Measurements from ENCODE around the gene HDAC4. TPM values are rescaled to one million over a fixed set of nuclear protein-coding genes. Genes with fewer than 3 reads are reported as not detected.

Gene HDAC4
- total RNA-seq, 1 experiment from 2014 or later, result 32.0 TPM

DNA sequence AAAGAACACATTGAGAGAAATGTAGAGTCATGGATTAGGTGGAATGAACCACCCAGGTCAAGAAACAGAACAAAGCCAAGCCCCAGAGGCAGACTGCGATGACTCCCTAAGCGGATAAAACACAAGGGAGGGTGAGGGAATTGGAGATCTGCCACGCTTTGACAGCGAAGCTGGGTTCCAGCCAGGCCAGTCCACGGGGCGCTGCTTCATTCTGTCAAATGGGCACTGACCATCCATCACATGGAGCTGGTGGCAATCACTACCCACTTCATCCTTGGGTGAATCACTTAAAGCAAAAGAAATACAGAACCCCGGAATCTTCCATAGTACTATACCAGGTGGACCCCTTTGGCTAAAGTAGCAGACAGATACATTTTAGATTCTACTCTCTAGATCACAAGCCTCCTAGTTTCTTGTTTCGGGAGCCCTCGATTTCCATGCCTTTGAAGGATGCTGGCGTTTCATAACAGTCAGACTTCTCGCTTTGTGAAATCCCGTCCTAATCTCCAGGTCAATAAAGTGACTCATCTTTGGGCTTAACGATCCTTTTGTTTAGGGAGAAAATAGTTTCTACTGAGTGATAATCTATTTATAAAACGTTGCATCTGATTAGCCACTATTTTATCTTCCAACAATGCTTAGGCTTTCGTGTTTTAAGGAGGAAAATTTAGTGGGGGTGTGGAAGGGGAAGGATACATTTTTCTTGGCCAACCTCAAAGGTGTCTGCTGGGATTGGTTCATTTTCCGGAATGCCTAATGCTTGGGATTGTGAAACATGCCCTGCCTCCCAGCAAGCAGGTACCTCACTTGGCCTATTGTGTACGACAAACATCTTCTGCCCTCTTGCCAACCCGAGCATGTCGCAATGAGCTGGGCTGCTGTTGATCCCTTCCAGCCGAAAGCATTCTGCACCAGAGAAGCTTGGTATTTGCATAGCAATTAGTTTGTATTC lies 44.1 kb upstream of the HDAC4 start:
- Histone ChIP-seq H3K79me1 (ENCODE audit: insufficient read depth, low read depth, low read length, poor library complexity, severe bottlenecking) (no peaks in the 10 kb centered on the region), H3K9me3 (ENCODE audit: control insufficient read depth, low read depth, low read length) (no peaks in the 10 kb centered on the region), H3K4me1 (ENCODE audit: insufficient read depth, low read length) (no peaks in the 10 kb centered on the region), H3K56ac (ENCODE audit: insufficient read length, low read depth, low read length) (no peak overlapping the region), H4K8ac (replicated peaks; ENCODE audit: insufficient read length, low read depth, low read length) (no peak overlapping the region), H4K20me1 (ENCODE audit: control insufficient read depth, insufficient read depth, insufficient read length) (no peaks in the 10 kb centered on the region), H3K4ac (ENCODE audit: low read depth, low read length) (no peak overlapping the region), H2AK5ac (ENCODE audit: insufficient read length, low read length) (no peak overlapping the region), H2BK15ac (ENCODE audit: low read depth, low read length) (no peak overlapping the region), H3K23me2 (ENCODE audit: insufficient read length, low read depth, low read length, poor library complexity, severe bottlenecking) (no peaks in the 10 kb centered on the region), H3K14ac (ENCODE audit: insufficient read depth, low read length) (no peak overlapping the region), H3T11ph (ENCODE audit: low read length) (no peak overlapping the region), H4K5ac (ENCODE audit: insufficient read length, low read depth, low read length) (no peak overlapping the region), H2BK20ac (ENCODE audit: low read depth, low read length, poor library complexity, severe bottlenecking) (no peak overlapping the region), H3K79me2 (ENCODE audit: insufficient read depth, low read length) (no peaks in the 10 kb centered on the region), H2BK5ac (ENCODE audit: insufficient read length, low read length) (no peak overlapping the region), H3K27me3 (ENCODE audit: insufficient read depth, low read length) (no peaks in the 10 kb centered on the region), H3K27ac (ENCODE audit: insufficient read length, low read depth, low read length) (no peak overlapping the region), H3K4me2 (ENCODE audit: insufficient read depth, insufficient read length, low read length) (no peak overlapping the region), H3K9ac (ENCODE audit: extremely low read depth, insufficient read length, low read length) (no peak overlapping the region), H2AFZ (ENCODE audit: low read length) (no peak overlapping the region), H3K23ac (ENCODE audit: insufficient read length, low read depth, low read length) (no peak overlapping the region), H2BK12ac (ENCODE audit: insufficient read length, low read depth, low read length) (no peak overlapping the region), H4K91ac (ENCODE audit: insufficient read length, low read depth, low read length) (no peak overlapping the region), H3K18ac (ENCODE audit: insufficient read length, low read depth, low read length) (no peak overlapping the region), H2BK120ac (ENCODE audit: low read depth, low read length, poor library complexity, severe bottlenecking) (no peak overlapping the region)
- Mint-ChIP-seq H3K4me3 (no peak overlapping the region), H3K27ac (no peak overlapping the region), H3K27me3 (ENCODE audit: low read depth) (peaks cover 24% of the 10 kb centered on the region), H3K36me3 (ENCODE audit: insufficient read depth in 1 of 3, low read depth in 3 of 3) (peaks cover 0 to 16% (median 6%) of the 10 kb centered on the region in 3 experiments; a peak in 3 of 7 replicates), H3K9me3 (peaks cover 18% of the 10 kb centered on the region in 2 experiments), H3K4me1 (peaks cover 27 to 32% of the 10 kb centered on the region in 2 experiments)
- TF ChIP-seq, protein P1, sequence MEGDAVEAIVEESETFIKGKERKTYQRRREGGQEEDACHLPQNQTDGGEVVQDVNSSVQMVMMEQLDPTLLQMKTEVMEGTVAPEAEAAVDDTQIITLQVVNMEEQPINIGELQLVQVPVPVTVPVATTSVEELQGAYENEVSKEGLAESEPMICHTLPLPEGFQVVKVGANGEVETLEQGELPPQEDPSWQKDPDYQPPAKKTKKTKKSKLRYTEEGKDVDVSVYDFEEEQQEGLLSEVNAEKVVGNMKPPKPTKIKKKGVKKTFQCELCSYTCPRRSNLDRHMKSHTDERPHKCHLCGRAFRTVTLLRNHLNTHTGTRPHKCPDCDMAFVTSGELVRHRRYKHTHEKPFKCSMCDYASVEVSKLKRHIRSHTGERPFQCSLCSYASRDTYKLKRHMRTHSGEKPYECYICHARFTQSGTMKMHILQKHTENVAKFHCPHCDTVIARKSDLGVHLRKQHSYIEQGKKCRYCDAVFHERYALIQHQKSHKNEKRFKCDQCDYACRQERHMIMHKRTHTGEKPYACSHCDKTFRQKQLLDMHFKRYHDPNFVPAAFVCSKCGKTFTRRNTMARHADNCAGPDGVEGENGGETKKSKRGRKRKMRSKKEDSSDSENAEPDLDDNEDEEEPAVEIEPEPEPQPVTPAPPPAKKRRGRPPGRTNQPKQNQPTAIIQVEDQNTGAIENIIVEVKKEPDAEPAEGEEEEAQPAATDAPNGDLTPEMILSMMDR (conservative IDR thresholded peaks at IDR 0.05), result no peak
- no peak for DNase-seq
- no CpG with 5 or more reads among the region's 20 CpGs for WGBS (ENCODE audit: extremely low coverage, insufficient read length, low lambda C conversion rate)
